GM12874 (cell line): Measurements from ENCODE around the gene CCDC138.

Source experiments
- CTCF ChIP-seq: IDR thresholded peaks from 2 replicates; pipeline ENCODE4 v1.5.1; 2011; ENCODE audit warnings: low read depth, mild to moderate bottlenecking, control low read depth, low read length, moderate library complexity; ENCODE audit not compliant: insufficient read depth

The CCDC138 gene

GRCh38 chr2:108837198-108837597, 50.6 kb downstream of the CCDC138 start:
- no peak for TF ChIP-seq CTCF

- no peak for TF ChIP-seq CTCF
These were observed 54.9 kb downstream of the CCDC138 start for GRCh38 chr2:108841506-108841905.

GRCh38 chr2:108845923-108846322, 59.4 kb downstream of the CCDC138 start:
- TF ChIP-seq CTCF = no peak

GRCh38 chr2:108847000-108847399, 60.4 kb downstream of the CCDC138 start:
- no peak for TF ChIP-seq CTCF

- no peak for TF ChIP-seq CTCF
These were observed 65.8 kb downstream of the CCDC138 start for GRCh38 chr2:108852375-108852774.

- no peak for TF ChIP-seq CTCF
These were observed 66.8 kb downstream of the CCDC138 start for GRCh38 chr2:108853421-108853820.

GRCh38 chr2:108854484-108854883, 67.9 kb downstream of the CCDC138 start:
- TF ChIP-seq CTCF = no peak

GRCh38 chr2:108855194-108855593, 68.6 kb downstream of the CCDC138 start:
- no peak for TF ChIP-seq CTCF
